ENCODE results near the gene PECR.

The PECR gene

DNA sequence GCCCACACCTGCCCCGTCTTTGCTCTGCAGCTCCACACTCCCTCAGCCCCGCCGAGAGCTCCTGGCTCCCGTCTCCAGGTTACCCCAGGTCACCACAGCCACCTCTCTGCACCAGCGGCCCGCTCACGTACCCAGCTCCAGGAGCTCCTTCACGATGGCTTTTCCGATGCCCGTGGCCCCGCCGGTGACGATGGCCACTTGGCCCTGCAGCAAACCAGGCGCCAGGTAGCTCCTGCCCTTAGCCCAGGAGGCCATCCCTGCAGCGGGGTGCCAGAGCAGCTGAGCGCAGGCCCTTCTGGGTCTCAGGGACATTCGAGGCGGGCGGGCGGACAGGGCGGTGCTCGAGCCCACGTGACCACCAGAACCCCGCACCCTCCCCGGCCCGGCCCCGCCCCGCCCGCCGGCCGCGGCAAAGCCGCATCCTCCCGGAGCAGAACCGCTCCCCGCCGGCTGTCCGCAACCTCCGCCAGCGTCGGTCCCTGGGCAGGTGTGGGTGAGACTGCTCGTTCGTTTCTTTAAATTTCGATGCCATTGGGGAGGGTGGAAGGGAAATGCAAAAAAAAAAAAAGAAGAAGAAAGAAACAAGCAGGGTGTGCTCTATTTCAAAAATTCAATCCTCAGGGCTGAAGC lies at the start of gene PECR, which contains the start of gene TMEM169:
PECR (minus strand) TSS at position 323 of the 630 bp plus-strand sequence; CDS start at position 255, 68 bp downstream.
TMEM169 (plus strand) TSS at position 433 of the 630 bp plus-strand sequence. CDS start 14,045 bp downstream, outside the sequence.
- DNase-seq, result peak; percentile 83

DNA sequence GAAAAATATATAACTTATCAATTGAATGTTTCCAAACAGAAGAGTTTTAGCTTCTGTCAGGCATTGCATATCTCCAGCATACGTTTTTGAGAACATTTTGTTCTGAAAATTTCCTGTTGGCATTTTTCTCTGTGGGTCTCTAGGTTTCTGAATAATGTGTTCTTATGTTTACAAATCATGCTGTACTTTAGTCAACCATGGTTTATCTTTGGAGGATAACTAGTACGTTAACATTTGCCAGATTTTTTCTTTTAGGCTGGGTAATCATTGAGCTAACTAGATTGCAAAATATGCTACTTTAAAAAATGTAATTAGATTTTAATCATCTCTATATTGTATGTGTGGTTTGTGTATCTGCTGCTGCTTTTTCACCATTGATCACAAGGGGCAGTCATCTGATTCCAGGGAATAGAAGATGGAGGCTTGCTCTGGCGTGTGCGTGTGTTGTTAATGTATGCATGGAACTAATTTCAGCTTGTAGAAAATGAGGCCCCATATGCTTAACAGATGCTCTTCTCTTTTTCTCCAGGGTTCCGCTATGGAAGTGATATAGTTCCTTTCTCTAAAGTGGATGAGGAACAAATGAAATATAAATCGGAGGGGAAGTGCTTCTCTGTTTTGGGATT lies 48.9 kb upstream of the PECR start:
- DNase-seq, result no peak

DNA sequence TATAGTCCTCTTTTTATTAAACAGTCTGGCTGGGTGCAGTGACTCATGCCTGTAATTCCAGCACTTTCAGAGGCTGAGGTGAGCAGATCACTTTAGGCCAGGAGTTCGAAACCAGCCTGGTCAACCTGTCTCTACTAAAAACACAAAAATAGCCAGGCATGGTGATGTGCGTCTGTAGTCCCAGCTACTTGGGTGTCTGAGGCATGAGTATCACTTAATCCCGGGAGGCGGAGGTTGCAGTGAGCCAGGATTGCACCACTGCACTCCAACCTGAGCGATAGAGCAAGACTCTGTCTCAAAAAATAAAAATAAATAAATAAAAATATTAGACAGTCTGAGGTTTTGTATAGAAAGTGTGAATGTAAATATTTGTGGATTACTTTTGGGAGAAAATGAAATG lies 45.3 kb upstream of the PECR start:
- no peak for DNase-seq

DNA sequence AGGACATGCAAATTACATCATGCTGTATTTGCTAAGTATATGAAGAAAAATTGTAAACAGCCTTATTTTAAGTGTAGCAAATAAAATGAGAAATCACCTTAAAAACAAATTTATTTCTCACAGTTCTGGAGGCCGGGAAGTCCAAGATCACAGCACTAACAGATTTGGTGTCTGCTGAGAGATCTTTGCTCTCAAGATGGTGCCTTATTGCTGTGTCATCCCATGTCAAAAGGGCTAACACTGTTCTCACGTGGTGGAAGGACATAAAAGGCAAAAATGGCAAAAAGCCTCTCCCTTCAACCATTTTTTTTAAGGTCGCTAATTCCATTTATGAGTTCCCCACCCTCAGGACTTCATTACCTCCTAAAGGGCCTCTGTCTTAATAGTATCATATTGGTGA lies 39.6 kb upstream of the PECR start:
- no peak for DNase-seq

DNA sequence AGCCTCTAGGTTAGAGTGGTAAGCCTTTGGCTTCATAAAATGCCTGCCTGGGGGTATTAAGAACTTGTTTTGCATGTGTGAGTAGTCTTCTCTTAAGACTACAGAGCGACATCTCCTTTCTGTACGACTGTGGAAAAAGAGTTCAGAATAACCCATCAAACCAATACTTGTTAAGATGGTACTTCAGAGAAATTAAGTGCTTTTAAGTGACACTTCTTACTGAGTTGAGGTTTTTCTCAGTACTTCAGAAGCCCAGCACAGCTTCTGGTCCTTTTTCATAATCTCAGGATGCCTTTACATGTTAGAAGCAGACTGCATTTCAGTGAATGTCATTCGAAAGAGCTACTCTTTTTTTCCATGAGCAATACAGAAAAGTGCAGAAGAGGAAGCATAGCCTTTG lies 38.4 kb upstream of the PECR start:
- no peak for DNase-seq

DNA sequence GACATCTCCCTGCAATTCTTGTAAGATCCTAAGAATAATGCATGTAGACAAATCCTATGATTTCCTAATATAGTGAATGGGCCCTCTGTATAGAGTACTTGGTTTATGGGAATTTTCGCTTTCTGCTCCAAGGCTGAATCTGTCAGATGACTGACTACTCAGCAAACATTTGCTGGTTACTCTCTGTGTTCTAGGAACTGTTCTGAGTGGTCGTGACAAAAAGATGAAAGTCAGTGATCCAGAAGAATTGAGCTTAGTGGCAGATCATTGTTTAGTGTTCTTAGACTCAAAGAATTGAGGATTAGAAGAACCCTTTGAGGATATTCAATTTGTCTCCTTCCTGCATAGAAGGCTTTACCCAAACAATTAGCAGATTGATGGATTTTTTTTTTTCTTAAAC lies 37.5 kb upstream of the PECR start:
- DNase-seq, result no peak

DNA sequence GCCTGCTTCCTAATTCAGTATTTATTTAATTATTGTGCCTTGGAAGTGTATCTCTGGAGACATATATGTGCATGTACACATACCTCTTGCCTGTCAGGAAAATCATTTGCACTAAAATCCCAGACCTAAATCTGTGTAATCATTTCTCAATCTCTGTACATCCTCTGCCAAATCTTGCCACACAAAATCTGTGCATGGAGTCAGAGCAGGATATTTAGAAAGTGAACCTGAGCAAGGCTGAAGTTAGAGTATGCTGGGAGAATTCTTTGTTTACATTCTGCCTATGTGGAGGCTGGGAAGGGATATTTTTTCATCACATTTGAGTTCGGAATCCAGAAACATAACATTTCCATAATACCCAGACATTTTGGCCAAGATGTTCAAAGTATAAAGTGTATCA lies 36.9 kb upstream of the PECR start:
- DNase-seq, result no peak

DNA sequence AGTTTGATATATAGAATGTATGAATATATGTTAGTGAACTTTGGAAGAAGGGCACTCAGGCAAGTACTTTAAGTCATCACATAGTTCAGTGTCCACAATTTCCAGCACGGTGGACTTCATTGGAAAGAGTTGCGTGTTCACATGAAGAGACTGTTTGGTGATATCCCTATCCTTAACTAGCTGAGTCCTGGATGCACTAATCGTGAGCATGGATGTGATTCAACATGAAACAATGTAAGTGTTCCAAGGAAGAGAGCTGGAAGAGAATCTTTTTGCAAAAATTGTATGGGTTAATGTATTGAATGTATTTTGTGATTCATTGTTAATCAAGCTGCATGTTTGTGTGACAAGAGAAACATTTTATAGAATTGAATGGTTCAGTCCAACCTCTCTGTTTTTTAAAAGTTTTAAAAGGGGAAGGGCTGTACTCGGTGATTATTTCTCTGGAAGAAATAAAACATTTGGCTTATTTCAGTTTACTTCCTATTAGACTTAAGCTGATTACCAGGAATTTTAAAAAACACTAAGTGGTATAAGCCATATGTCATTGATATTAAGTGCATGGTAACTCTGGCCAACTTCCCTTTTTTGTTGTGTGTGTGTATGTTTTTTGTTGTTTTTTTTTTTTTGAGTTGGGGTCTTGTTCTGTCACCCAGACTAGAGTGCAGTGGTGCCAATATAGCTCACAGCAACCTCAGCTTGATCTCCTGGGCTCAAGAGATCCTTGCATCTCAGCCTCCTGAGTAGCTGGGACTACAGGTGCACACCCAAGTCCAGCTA lies 36.1 kb upstream of the PECR start:
- DNase-seq, result no peak

DNA sequence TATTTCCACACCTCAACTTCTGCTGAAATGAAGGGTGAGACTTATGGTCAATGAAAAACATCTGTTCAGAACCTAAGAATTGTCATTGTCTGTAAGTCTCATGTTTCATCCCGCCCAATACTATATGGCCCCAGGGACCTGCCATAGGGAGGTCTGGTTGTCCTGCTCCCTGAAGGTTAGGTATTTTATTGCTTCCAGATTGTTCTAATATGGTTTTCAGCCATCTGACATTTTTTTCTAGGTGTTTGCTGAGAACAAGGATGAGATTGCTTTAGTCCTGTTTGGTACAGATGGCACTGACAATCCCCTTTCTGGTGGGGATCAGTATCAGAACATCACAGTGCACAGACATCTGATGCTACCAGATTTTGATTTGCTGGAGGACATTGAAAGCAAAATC lies 34.8 kb upstream of the PECR start:
- DNase-seq, result no peak

DNA sequence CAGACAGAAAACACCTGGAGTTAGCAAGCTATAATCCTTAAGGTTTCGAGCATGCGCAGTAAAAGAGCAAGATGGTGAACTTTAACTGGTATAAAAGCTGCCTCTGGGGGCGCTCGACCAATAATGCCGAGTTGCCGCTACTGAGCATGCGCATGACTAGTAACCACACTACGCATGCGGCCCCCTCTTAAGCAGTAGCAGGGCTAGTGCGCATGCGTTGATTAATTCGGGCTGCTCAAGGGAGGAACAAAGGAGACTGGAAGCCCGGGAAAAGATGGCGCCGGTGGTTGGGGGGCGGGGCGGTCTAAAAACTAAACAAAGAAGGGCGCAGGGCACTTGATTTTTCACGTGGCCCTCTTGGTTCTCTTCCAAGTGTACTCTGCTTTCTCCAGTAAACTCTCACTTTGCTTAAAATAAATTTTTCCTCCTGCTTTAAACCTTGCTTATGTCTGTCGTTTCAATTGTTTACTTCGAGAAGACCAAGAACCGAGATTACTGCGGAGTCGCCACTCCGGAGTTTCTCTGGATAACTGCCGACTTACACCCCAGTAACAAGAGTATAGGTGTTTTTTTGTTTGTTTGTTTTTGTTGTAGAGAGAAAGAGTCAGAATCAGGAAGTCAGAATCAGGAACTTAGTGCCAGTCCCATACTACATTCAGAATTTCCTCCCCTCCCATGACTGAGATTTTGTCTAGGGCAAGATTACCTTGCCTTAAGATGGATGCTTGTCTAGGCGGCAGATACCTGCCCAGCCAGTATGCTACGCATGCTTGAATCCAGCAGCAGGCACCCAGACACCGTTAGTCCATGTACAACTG lies 33.3 kb upstream of the PECR start:
- DNase-seq, result peak; percentile 95

DNA sequence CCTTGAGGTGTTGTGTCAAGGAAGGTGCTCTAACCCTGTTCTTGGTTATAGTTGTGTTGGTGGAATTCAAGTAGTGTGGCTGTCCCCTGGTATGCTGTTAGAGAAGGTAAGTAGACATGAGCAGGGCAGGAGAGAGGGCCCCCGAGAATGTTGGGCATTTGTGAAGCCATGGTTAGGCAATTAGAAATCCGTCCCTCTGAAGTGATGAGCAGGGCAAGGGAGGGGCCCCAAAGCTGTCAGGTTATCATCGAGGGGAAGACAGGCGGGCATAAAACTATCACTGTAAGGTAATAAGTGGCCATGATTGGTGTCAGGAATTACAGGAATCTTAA lies 32.7 kb upstream of the PECR start:
- no peak for DNase-seq

DNA sequence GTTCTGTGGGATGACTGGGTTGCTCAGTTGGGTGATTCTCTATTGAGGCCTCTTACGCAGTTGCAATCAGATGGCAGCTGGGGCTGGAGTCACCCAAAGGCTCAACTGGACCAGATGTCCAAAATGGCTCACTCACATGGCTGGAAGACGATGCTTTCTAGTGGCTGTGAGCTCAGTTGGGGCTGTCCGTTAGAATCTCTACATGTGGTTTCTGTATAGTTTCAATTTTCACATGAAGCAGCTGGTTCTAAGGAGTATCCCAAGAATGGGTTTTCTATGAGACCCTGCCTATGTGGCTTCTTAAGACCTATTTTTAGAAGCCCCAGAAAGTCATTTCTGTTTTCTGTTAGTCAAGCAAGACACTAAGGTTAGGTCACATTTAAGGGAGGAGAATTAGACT lies 32.0 kb upstream of the PECR start:
- DNase-seq, result no peak

DNA sequence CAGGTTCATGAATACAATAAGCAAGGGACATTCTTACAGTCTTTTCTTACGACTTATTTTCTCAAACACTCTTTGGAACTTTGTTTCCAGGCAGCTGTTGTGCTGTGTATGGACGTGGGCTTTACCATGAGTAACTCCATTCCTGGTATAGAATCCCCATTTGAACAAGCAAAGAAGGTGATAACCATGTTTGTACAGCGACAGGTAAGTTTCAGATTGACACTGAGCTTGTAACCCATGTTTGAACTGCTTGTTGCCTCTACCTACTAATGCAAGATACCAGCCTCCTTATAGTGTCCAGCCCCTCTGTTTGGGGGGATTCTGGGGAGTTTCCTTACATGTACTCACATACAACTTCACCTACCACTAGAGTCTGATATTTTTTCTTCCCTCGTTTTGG lies 31.3 kb upstream of the PECR start:
- no peak for DNase-seq

DNA sequence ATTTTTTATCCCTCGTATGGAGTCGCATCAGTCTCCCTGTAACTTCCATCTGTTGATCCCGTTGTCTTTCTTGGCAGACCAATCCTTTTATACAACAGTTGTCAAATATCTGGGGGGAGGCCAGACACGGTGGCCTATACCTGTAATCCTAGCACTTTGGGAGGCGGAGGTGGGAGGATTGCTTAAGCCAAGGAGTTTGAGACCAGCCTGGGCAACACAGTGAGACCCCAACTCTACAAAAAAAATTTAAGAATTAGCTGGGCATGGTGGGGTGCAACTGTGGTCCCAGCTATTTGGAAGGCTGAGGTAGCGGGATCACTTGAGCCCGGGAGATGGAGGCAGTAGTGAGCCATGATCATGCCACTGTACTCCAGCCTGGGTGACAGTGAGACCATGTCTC lies 29.5 kb upstream of the PECR start:
- DNase-seq, result no peak

DNA sequence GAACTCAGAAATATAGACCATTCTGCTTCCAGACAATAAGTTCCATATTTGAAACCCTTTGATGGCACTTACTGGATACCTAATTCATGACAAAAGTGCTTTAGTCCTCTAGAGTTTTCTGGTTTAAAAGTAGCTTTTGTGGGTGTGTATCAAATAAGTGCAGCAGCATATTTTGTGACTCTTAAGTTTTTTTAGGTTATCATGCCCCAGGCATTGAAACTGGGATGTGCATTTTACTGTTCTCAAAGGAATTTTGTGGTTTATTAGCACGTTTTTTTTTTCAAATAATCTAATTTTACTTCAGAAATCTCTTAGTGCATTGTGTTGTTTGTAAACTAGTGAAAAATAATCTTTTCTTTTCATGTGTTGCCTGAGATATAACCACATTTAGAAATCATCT lies 29.0 kb upstream of the PECR start:
- DNase-seq, result no peak

DNA sequence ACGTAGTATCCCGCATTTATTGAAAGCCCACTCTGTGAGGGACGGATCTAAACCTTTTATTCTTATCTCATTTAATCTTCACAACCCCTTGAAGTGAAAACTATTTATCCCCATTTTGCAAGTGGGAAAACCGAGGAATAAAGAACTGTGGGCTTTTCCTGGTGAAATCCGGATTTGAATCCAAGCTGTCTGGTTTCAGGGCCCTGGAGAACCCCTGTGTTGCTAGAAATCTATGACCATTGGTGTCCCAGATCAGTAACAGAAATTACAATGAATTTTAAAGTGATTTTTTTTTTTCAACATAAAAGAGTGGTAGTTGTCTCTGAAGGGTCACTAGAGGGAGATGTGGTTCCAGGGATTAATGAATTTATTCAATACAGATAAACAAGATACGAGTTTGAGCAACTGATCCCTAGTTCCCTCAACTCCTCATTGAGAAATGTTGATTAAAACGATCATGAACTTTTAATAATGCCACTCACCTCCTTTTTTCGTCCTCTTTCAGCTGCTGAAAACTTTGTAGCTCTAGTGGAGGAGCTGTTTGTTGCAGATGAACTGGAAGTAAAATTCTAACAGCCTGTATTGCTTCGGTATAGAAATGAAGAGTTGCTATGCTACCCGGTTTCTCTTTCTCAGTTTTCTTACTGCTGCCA lies 28.5 kb upstream of the PECR start:
- no peak for DNase-seq

DNA sequence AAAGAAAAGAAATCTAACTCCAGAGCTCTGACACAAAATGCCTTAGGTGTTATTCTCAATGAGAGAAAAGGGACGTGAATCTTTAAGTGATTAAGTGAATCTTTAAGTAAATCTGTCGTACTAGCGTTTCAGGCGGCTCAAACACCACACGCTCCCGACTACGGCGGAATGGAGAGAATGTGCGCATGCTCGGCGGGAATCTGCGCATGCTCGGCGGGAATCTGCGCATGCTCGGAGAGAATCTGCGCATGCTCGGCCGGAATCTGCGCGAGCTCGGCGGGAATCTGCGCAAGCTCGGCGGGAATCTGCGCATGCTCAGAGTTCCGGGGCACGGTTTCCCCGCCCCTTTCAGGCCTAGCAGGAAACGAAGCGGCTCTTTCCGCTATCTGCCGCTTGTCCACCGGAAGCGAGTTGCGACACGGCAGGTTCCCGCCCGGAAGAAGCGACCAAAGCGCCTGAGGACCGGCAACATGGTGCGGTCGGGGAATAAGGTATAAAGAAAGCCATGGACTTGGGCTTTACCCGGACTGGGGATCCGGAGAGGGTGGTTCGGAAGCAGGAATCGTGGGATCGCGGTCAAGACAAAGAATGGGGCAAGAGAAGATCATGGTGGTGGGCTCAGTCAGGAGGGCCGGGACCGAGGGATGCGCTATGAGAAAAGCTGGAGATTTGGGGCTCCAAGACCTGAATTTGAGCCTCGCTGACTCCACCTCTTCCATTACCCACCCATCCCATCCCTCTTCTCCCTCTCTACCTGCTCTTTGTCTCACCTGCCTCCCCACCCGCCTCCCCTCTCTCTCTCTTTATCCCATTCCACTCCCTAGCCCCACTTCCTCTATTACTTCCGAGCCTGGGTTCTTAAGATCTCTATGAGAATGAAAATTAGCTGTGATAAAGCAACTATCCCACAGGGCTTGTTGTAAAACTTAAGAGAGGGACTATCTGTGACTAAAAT lies 27.6 kb upstream of the PECR start, which contains the start of gene XRCC5:
XRCC5 (plus strand) TSS at position 382 of the 955 bp plus-strand sequence; CDS start at position 471, 89 bp downstream.
- peak; percentile 95 for DNase-seq

DNA sequence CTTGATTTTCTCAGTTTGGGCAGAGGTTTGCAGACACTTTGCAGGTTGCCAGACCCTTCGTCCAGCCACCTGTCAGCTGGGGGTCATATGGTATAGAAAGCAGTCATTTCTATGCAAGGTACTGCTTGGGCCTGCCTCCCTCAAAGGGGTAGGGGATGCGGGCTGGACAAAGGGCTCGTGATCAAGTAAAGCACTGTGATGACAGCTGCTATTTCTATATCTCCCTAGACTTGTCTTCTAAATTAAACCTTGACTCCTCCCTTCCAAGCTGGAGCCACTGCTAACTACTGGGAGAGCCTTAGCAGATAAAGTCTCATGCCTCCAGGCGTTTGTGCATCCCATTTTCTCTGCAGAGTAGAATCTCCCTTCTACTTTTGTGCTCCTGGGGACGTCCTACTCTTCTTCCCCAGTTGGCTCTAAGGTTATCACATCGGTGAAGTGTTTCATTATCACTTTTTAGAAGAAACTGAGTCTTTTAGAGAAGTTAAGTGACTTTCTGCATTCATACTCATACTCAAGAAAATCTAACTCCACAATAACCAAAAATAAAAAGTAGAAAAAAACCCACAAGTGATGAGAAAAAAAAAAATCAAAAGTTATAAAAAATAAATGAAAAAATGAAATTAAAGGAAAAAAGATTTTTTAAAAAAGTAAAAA lies 26.8 kb upstream of the PECR start:
- DNase-seq, result no peak

DNA sequence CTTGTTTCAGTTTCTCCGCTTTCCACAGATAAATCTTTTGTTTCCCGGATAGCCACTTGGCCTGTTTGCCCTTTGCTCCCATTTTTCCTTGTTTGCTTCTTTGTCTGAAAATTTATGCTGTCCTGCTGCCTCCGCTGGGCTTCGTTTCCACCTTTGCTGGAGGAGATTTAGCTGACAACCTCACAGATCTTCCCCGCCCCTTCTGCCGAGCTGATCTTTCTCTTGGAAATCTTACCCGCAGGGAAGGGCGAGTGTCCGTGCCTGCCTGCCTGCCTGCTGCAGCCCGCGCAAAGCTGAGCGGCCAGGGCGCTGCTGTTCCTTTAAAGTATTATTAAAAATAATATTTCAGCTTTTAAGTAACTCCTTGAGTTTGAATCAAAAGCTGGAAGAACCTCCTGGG lies 26.2 kb upstream of the PECR start:
- DNase-seq, result no peak

DNA sequence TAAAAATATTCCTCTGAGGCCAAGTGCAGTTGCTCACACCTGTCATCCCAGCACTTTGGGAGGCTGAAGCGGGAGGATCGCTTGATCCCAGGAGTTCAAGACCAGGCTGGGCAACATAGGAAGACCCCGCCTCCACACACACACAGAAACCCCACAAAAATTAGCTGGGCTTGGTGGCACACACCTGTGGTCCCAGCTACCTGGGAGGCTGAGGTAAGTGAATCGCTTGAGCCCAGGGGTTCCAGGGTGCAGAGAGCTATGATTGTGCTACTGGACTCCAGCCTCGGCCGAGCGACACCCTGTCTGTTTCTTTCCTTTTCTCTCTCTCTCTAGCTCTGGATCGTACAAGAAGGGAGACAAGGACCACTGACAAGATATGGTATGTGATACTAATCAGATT lies 25.7 kb upstream of the PECR start:
- DNase-seq, result no peak

DNA sequence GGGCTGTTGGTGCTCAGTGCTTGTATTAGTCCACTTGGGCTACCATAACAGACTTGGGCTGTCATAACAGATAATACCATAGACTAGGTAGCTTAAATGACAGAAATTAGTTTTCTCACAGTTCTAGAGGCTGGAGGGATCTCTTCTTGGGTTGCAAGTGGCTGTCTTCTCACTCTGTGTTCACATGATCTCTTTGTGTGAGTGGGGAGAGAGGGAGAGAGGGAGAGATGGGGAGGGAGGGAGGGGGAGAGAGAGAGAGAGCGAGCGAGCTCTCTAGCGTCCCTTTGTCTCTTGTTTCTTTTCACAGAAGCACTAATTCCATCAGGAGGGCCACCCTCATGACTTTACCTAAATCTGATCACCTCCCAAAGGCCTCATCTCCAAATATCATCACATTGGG lies 23.1 kb upstream of the PECR start:
- no peak for DNase-seq

Measured in activated CD4-positive, CD25-positive, alpha-beta regulatory T cell treated with anti-CD3 and anti-CD28 coated beads, Interleukin-2, amount 50 U/mL, for 72 hours (primary cell).